Endodermal cell (in vitro differentiated cells): ENCODE data around the gene TMEM134. TPM values are rescaled to one million over a fixed set of nuclear protein-coding genes. Genes with fewer than 3 reads are reported as not detected.

ENCODE experiments used
- DNase-seq: peaks from one replicate; pipeline ENCODE4 v3.0.0-alpha.2; 2017
- H3K27ac ChIP-seq: 2 replicates; pipeline ENCODE4 v1.5.1; 2013; ENCODE audit warnings: mild to moderate bottlenecking, low read depth, low read length, moderate library complexity
- H3K27me3 ChIP-seq: 2 replicates; pipeline ENCODE4 v1.6.1; 2013; ENCODE audit warnings: mild to moderate bottlenecking, low read length, moderate library complexity; ENCODE audit not compliant: insufficient read depth, control insufficient read depth, poor library complexity, severe bottlenecking
- H3K36me3 ChIP-seq: 2 replicates; pipeline ENCODE4 v1.7.0; 2013; ENCODE audit warnings: mild to moderate bottlenecking, low read length, moderate library complexity; ENCODE audit not compliant: control insufficient read depth, insufficient read depth
- H3K4me1 ChIP-seq: one replicate; pipeline ENCODE4 v1.7.0; 2013; ENCODE audit warnings: low read length; ENCODE audit not compliant: control insufficient read depth, insufficient read depth
- H3K4me3 ChIP-seq: 2 replicates; pipeline ENCODE4 v1.5.1; 2013; ENCODE audit warnings: mild to moderate bottlenecking, low read length, moderate library complexity
- H3K9ac ChIP-seq: 2 replicates; pipeline ENCODE4 v1.6.1; 2013; ENCODE audit warnings: mild to moderate bottlenecking, low read length, moderate library complexity; ENCODE audit not compliant: poor library complexity, severe bottlenecking; ENCODE audit errors: extremely low read depth
- H3K9me3 ChIP-seq: 2 replicates; pipeline ENCODE4 v1.6.1; 2013; ENCODE audit warnings: mild to moderate bottlenecking, low read length, moderate library complexity; ENCODE audit not compliant: control insufficient read depth
- H3K27ac Mint-ChIP-seq: 2 replicates; pipeline ENCODE4 v1.8.0; 2020; ENCODE audit warnings: mixed read lengths
- H3K27me3 Mint-ChIP-seq: 2 replicates; pipeline ENCODE4 v1.8.0; 2021; ENCODE audit warnings: mild to moderate bottlenecking, mixed read lengths; ENCODE audit not compliant: insufficient read depth
- H3K36me3 Mint-ChIP-seq: 2 replicates; pipeline ENCODE4 v1.8.0; 2020; ENCODE audit warnings: low read depth, mixed read lengths
- H3K4me1 Mint-ChIP-seq: 2 replicates; pipeline ENCODE4 v1.8.0; 2020; ENCODE audit warnings: mixed read lengths
- H3K4me3 Mint-ChIP-seq: 2 replicates; pipeline ENCODE4 v1.8.0; 2020; ENCODE audit warnings: mild to moderate bottlenecking, moderate library complexity, mixed read lengths
- H3K9me3 Mint-ChIP-seq: 2 replicates; pipeline ENCODE4 v1.8.0; 2020; ENCODE audit warnings: mild to moderate bottlenecking, mixed read lengths
- WGBS, 2 experiments: methylation state at CpG; one replicate each; pipeline versions ENCODE4 v1.1.5 to v1.1.7; 2013; ENCODE audit warnings: missing lambda C conversion rate in 2 of 2, mixed read lengths in 1 of 2; ENCODE audit not compliant: insufficient coverage in 1 of 2, insufficient read length in 1 of 2; 5-methylcytosine and 5-hydroxymethylcytosine counted together
- total RNA-seq, 2 donors: library from RNA; stranded (reverse); fragmentation: NEBNext Ultra II Directional in 1 of 2; extraction: Animal tissue kit (Norgen Biotek cat#: 25700) in 1 of 2; gene quantifications; 2 replicates in 1 of 2; 3 replicates in 1 of 2; pipeline ENCODE4 v1.2.1, GENCODE V29; 2021
- TF ChIP-seq, protein P1 (sequence below): fragments of 200-600 bp; sonication (generic); conservative IDR thresholded peaks from 2 replicates; pipeline ENCODE4 v1.5.0; 2021; ENCODE audit warnings: antibody characterized with exemption, mild to moderate bottlenecking

The TMEM134 gene
- total RNA-seq, 2 donors from 2014 or later, result 67.4 to 87.8 TPM

DNA sequence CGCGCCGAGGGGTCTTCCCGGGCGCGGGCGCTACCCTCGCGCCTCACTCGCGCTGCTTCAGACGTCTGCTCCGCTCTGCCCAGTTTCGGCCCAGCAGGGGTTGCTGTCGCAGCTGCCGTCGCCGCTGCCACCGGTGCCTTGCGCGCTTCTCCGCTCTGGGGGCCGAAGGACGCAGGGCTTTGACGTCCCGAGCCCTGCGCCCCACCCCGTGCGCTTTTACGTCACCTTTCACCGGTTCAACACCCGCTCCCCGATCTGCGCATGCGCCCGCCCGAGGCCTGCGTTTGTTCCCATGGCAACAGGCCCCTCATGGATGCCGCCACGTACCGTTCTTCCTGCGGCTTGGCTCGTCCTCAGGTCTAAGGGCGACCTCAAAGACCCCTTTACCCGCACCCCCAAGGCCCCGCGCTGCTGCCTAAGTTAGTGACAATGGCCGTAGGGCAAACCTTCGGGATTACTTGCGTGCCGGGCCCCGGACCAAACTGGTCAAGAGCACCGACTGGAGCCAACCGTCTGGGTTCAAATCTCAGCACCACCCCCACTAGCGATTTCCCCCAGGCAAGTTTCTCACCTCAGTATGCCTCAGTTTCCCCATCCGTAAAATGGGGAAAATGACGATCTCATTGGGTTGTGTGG lies 39.6 kb upstream of the TMEM134 start:
- H3K4me1 ChIP-seq, result peaks cover 12% of the 10 kb centered on the region
- H3K36me3 ChIP-seq, result peaks cover 8% of the 10 kb centered on the region
- H3K9ac ChIP-seq, result peak overlapping the region; percentile 91
- H3K27ac ChIP-seq, result peak overlapping the region; percentile 97
- H3K4me3 ChIP-seq, result peak overlapping the region; percentile 87
- peak; percentile 98 for DNase-seq
- WGBS, 2 experiments, result 0 to 1% methylated on average over 23 to 56 of the region's 57 CpGs
- Mint-ChIP-seq H3K4me3 (peak overlapping the region; percentile 85), H3K4me1 (peaks cover 21% of the 10 kb centered on the region), H3K27me3 (peaks cover 28% of the 10 kb centered on the region), H3K36me3 (peaks cover 11% of the 10 kb centered on the region), H3K27ac (peak overlapping the region; percentile 94), H3K9me3 (no peaks in the 10 kb centered on the region)
- TF ChIP-seq, protein P1, sequence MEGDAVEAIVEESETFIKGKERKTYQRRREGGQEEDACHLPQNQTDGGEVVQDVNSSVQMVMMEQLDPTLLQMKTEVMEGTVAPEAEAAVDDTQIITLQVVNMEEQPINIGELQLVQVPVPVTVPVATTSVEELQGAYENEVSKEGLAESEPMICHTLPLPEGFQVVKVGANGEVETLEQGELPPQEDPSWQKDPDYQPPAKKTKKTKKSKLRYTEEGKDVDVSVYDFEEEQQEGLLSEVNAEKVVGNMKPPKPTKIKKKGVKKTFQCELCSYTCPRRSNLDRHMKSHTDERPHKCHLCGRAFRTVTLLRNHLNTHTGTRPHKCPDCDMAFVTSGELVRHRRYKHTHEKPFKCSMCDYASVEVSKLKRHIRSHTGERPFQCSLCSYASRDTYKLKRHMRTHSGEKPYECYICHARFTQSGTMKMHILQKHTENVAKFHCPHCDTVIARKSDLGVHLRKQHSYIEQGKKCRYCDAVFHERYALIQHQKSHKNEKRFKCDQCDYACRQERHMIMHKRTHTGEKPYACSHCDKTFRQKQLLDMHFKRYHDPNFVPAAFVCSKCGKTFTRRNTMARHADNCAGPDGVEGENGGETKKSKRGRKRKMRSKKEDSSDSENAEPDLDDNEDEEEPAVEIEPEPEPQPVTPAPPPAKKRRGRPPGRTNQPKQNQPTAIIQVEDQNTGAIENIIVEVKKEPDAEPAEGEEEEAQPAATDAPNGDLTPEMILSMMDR, result no peak
- no peaks in the 10 kb centered on the region for H3K9me3 ChIP-seq
- H3K27me3 ChIP-seq, result peaks cover 19% of the 10 kb centered on the region

DNA sequence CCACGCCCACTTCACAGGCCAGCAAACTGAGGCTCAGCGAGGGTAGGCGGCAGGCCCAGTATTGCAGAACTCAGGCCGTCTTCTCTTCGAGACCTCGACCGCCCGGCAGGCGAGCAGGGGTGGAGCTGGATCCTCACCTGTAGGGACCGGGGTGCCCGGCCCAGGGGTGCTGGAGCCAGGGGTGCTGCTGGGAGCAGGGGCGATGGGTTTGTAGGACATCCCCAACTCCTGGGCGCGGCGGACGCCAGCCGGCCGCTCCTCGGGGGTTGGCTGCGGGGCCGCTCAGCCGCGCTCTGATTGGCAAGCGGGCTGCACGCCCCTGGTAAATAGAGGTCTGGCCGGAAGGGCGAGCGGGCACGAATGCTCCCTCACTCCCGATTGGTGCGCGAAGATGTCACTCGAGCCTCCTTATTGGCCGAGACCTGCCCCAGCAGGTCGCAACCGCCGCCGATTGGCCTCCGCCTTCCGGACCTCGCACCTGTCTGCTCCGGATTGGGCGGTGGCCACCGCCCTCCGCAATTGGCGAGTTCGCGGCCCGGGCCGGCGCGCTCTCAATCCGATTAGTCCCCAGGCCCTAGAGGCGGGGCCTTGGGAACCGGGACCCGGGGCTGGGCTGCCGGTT lies 38.9 kb upstream of the TMEM134 start, which contains the start of gene CDK2AP2:
Gene CDK2AP2 (minus strand): TSS at position 299 of the 622 bp plus-strand sequence. CDS start 80 bp downstream, at position 219.
- peaks cover 24% of the 10 kb centered on the region for H3K27me3 Mint-ChIP-seq
- H3K36me3 Mint-ChIP-seq, result peaks cover 11% of the 10 kb centered on the region
- peaks cover 12% of the 10 kb centered on the region for H3K4me1 ChIP-seq
- no peaks in the 10 kb centered on the region for H3K9me3 Mint-ChIP-seq
- peak within 1 kb of the TSS; percentile 97 for H3K27ac ChIP-seq
- H3K27me3 ChIP-seq, result peaks cover 17% of the 10 kb centered on the region
- no peaks in the 10 kb centered on the region for H3K9me3 ChIP-seq
- WGBS, 2 experiments, result 0% methylated on average over 35 to 57 of the region's 57 CpGs
- peak within 1 kb of the TSS; percentile 87 for H3K4me3 ChIP-seq
- peak; percentile 100 for DNase-seq
- TF ChIP-seq, protein P1, result no peak
- peak within 1 kb of the TSS; percentile 94 for H3K27ac Mint-ChIP-seq
- peak within 1 kb of the TSS; percentile 91 for H3K9ac ChIP-seq
- H3K4me3 Mint-ChIP-seq, result peak within 1 kb of the TSS; percentile 85
- H3K4me1 Mint-ChIP-seq, result peaks cover 23% of the 10 kb centered on the region
- peaks cover 11% of the 10 kb centered on the region for H3K36me3 ChIP-seq

DNA sequence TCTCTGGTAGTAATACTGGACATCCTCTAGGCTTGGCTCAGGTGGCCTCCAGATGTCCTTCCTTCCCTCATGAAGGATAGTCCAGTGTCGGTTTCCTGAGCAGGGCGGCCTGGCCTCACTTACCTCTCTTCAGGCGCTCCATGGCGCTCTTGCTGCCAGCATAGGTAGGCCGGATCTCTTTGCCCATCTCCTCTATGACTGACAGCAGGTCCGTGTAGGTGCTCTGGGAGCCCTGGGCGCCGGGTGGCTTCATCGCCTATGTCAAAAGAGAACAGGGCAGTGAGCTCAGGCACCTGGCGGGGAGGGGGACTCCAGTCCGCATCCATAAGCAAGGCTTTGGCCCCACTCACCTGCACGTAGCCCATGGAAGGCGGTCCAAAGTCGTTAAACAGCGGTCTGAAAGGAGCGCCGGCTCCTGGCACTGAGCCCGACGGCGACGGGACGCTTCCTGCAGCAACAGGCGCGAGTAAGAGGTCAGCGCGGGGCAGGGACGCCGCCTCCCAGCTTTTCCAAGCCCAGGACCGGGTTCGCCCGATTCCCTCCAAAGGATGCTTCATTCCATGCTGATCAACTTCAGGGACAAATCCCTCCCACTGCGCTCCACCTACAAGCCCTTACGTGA lies 38.3 kb upstream of the TMEM134 start:
- TF ChIP-seq, protein P1, result no peak
- Mint-ChIP-seq H3K36me3 (peaks cover 11% of the 10 kb centered on the region), H3K4me3 (peak overlapping the region; percentile 85), H3K4me1 (peaks cover 23% of the 10 kb centered on the region), H3K27ac (peak overlapping the region; percentile 89), H3K27me3 (peaks cover 22% of the 10 kb centered on the region), H3K9me3 (no peaks in the 10 kb centered on the region)
- DNase-seq, result no peak
- Histone ChIP-seq H3K27me3 (peaks cover 17% of the 10 kb centered on the region), H3K36me3 (peaks cover 16% of the 10 kb centered on the region), H3K27ac (peak overlapping the region; percentile 68), H3K4me1 (peaks cover 12% of the 10 kb centered on the region), H3K9me3 (no peaks in the 10 kb centered on the region), H3K9ac (peak overlapping the region; percentile 32), H3K4me3 (peak overlapping the region; percentile 87)
- 26 to 32% methylated on average over 30 to 33 of the region's 33 CpGs for WGBS, 2 experiments
